LNCAP (cell line): ENCODE results near the gene C10orf90.

Experiments
- TF ChIP-seq, protein P1 (sequence below): fragments of 450-650 bp; IDR thresholded peaks from 2 replicates; pipeline ENCODE4 v1.5.1; 2017; ENCODE audit warnings: mild to moderate bottlenecking

The C10orf90 gene

DNA sequence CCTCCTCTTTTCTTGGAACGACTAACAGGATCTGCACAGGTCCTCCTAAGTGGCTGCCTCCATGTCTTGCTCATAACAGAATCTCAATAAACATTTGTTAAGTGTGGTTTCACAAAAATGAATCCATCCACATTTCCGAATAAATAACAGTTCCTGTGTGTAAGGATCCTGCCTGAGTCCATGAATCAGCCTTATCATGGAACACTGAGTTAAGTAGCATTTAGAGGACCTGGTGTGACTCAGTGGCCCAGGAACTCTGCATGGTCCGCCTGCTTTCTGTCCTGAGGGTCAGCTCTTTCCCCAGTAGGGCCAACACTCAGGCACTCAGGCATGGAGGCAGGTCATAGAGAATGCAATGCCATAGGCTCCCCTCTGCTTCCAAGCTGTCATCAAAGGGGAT is 15.8 kb upstream of the C10orf90 start:
- TF ChIP-seq, protein P1, sequence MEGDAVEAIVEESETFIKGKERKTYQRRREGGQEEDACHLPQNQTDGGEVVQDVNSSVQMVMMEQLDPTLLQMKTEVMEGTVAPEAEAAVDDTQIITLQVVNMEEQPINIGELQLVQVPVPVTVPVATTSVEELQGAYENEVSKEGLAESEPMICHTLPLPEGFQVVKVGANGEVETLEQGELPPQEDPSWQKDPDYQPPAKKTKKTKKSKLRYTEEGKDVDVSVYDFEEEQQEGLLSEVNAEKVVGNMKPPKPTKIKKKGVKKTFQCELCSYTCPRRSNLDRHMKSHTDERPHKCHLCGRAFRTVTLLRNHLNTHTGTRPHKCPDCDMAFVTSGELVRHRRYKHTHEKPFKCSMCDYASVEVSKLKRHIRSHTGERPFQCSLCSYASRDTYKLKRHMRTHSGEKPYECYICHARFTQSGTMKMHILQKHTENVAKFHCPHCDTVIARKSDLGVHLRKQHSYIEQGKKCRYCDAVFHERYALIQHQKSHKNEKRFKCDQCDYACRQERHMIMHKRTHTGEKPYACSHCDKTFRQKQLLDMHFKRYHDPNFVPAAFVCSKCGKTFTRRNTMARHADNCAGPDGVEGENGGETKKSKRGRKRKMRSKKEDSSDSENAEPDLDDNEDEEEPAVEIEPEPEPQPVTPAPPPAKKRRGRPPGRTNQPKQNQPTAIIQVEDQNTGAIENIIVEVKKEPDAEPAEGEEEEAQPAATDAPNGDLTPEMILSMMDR: no peak

DNA sequence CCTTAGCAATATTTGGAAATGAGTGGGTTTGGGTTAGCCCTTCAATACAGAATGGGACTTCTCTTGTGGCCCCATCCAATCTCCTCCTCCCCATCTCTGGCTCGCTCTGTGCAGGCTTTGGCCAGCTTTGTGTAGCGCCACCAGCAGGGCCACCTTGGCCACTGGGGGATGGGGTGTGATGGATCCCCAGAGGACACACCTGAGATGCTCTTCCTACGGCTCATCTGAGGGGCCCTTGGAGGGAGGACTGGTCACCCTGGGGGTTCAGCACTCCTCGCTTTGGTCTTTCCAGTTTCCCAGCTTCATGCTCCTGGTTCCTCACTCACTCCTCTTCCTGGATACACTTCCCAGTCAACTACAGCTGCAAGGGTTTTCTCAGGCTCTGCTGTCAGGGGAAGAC is 15.3 kb upstream of the C10orf90 start:
- TF ChIP-seq, protein P1: no peak

DNA sequence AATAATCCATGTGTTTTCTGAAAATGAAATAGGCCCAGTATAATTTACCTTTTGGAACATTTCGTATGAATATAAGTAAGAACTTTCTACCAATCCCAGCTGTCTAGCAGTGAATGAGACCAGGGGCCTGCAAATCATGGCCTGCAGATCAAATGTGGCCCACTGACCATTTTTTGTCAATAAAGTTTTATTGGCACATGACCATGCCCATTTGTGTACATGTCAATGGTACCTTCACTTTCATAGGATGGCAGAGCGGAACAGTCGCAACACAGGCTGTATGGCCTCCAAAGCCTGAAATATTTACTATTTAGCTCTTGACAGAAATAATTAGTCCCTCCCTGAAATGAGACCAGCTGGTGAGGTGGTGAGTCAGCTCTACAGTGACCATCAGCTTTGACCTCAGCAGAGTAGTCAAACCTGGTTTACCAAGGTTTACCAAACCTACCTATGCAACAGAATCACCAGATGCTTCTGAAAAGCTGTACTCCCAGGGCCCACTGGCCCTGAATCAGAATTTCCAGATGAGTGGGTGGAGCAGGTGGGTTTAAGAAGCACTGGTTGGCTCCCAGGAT is 13.8 kb upstream of the C10orf90 start:
- TF ChIP-seq, protein P1: no peak

DNA sequence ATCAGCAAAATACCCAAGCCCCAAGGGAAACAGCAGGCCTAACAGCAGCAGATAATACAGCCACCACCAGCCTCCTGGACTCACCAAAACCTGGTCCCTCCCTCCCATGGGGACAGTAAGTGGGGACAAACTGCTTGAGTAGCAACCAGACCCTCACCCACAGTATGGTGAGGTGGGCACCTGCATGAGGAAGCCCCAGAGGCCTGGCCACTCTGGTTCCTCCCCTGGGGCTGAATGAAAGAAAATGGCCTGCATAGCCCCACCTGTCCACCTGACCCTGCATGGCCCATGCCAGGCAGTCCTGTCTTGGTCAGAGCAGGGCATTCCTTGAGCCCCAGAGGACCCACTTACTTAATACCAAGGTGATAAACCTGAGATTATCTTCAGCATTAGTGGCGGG is 13.0 kb upstream of the C10orf90 start:
- TF ChIP-seq, protein P1: no peak

DNA sequence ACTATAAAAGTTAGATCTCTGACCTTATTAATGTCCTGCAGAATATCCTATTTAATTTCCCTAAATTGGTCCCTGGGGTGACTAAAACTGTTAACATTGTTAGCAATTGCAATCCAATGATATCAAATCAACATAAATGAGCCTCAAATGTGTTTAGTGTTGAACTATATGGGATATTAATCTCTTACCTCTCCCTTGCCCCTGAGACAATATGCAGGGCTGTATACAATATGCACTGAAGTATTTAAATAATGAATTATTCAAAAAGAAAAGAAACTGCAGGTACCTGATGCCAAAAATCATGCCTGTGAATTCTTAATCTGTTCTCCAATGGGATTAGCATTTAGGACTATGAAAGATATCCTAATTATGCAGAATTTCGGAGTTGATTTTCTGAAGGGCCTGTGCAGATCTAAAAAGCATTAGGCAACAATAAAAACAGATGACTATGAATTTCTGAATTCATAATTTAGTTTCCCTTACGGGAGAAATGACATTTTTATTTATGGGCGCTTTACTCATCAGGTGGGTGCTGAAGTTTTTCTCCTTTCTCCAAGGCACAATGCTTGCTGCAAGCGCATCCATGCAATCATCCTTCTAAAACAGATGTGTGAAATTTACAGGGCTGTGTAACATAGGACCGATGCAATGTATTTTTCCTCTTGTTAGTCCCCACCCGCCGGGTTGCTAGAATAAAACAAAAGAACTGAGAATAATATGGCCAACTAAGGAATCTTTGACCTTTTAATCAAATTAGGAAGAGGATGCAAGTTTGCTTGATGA is 5.4 kb upstream of the C10orf90 start:
- TF ChIP-seq, protein P1: no peak

DNA sequence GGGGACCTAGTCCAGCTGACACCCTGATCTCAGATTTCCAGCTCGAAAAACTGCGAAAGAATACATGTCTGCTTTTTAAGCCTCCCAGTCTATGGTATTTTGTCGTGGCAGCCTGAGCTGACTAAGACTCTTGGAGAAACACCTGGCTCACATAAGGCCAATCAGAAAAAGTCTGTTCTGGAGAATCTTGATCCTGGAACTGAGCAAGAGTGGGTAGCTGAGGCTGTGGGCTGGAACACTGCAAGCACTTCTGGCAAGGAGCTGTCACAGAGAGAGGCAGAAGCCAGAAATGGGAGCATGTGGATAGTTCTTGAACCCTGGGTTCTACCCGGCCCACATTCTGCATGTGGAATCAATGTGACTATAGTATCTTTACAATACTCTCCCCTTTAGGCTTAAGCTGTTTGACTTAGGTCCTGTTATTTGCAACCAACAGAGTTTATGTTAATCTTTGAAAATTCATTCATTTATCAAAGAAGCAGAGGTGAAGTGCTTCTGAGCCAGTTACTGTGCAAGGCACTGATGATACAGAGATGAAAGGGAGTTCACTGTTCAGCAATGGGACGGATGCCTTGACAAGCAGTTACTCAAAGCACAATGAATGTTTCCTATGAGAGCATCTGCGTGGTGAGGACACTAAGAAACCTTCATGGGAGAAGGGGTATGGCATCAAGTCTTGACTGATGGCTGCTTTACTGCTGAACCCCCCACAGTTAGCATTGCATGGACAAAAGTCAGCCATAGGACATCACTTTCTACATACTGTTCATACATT is 4.4 kb upstream of the C10orf90 start:
- TF ChIP-seq, protein P1: no peak

DNA sequence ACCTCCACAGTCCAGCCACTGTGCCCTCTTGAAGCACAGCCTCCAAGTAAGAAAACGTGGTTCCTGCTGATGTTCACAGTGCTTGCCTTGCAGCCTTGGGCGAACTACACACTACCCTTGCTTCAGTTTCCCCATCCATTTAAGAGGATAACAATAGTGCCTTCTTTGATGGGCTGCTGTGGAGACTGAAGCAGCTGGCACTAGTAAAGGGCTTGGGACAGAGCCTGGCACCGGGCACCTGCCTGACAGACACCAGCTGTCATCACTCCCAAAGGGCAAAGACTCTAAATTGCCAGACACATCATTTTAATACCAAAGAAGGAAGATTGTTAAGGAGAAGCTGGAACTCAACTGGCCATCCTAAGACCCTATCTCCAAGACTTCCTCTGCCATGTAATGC is 3.1 kb upstream of the C10orf90 start:
- TF ChIP-seq, protein P1: no peak
